ENCODE results near the gene ASCL1. TPM values are rescaled to one million over a fixed set of nuclear protein-coding genes. Genes with fewer than 3 reads are reported as not detected.
A peak's percentile ranks its signal among the peaks of the same experiment; 100 is the strongest.

The ASCL1 gene
- total and polyA plus RNA-seq, 9 of the 15 experiments (the other 6 are each of a cell fraction or from before 2014, with no cell fraction given) = 0.01 to 0.09 (median 0.04) TPM; not detected in 3

GRCh38 chr12:102973583-102973982, 16.1 kb downstream of the ASCL1 start:
- Histone ChIP-seq H3K9me3 (replicated peaks; ENCODE audit: control insufficient read depth, insufficient read depth, low read depth, low read length) (no peaks in the 10 kb centered on the region), H3K4me3 (no peak overlapping the region), H3K4me1 (replicated peaks in 1 of 2; ENCODE audit: control insufficient read depth in 2 of 2, insufficient read depth in 2 of 2, low read length in 2 of 2) (no peaks in the 10 kb centered on the region), H4K20me1 (replicated peaks; ENCODE audit: control insufficient read depth, insufficient read depth, low read length) (no peaks in the 10 kb centered on the region), H3K9ac (ENCODE audit: insufficient read depth in 1 of 2, low read depth in 2 of 2, low read length in 2 of 2) (no peak overlapping the region), H3K4me2 (ENCODE audit: insufficient read depth, low read length) (no peak overlapping the region), H3K27me3 (ENCODE audit: control insufficient read depth in 2 of 2, insufficient read depth in 2 of 2, low read length in 2 of 2) (no peaks in the 10 kb centered on the region), H3K27ac (ENCODE audit: extremely low read depth, low read depth, low read length) (no peak overlapping the region), H3K9me1 (ENCODE audit: control insufficient read depth, insufficient read depth, low read length) (no peaks in the 10 kb centered on the region), H3K79me2 (ENCODE audit: control insufficient read depth, insufficient read depth, low read length) (no peaks in the 10 kb centered on the region), H3K36me3 (ENCODE audit: control insufficient read depth, insufficient read depth, low read length) (no peaks in the 10 kb centered on the region), H2AFZ (ENCODE audit: low read depth, low read length) (no peak overlapping the region)
- FAIRE-seq = no peak
- BruUV-seq (replicated peaks) = no TSS peak
- POLR2A ChIA-PET = no interaction called here
- in situ Hi-C loops (cut with MboI) (no loop called here), intact Hi-C loops (cut with micrococcal nuclease) (no loop called here)
- TF ChIP-seq RCOR1 (IDR thresholded peaks at IDR 0.05; ENCODE audit: borderline replicate concordance in 1 of 2, low read depth in 2 of 2, low read length in 2 of 2) (no peak), BCOR (IDR thresholded peaks at IDR 0.05) (no peak), OTX1 (CRISPR knock-in tag; IDR thresholded peaks at IDR 0.05) (0 out of 2 replicates have a peak, but pooled peaks have one; percentile 33)
- no peak for ATAC-seq
- CTCF ChIA-PET (ENCODE audit: low intra/inter-chr PET ratio) = no interaction called here
- no peak for DNase-seq (ENCODE audit: extremely low read depth in 1 of 4, low spot score in 3 of 4)

DNA sequence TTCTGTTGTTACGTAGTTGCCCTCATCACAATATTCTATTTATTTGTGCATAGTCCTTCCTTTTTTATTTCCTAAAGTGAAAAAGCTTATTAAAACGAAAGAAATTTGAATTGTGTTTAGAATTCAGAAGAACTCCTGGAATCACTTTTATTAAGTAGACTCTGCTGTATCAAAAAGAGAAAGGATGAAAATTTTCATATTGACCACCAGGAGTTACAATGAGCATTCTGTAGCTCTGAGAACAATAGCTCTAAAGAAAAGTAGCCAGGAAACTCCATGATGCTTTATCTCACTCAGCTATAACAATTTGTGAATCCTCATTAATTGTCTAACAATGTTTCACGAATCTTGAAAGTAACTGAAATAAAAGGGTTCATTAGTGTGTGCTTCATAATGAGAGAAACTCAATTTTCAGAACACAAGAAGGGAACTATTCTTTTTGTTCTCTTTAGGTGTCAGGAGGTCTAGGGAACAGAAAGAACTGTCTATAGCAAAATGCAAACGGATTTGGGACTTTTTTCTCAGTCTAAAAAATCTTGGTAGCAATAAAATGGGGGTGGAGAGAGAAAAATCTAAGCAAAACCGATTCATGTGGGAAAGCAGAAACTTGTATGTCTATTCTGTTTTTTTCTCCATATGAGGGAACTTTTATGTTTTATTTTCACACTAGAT, 19.3 kb downstream of the ASCL1 start:
- no peaks in the 10 kb centered on the region for H3K27me3 ChIP-seq (ENCODE audit: control insufficient read depth in 2 of 2, insufficient read depth in 2 of 2, low read length in 2 of 2)
- no peak overlapping the region for H3K9ac ChIP-seq (ENCODE audit: insufficient read depth in 1 of 2, low read depth in 2 of 2, low read length in 2 of 2)
- ChIA-PET CTCF (ENCODE audit: low intra/inter-chr PET ratio) (no interaction called here), POLR2A (no interaction called here)
- intact Hi-C loops (cut with micrococcal nuclease) (no loop called here), in situ Hi-C loops (cut with MboI) (no loop called here)
- ATAC-seq (no peak), DNase-seq (ENCODE audit: extremely low read depth in 1 of 4, low spot score in 3 of 4) (no peak), FAIRE-seq (no peak)
- no peaks in the 10 kb centered on the region for H3K9me1 ChIP-seq (ENCODE audit: control insufficient read depth, insufficient read depth, low read length)
- H3K9me3 ChIP-seq (replicated peaks; ENCODE audit: control insufficient read depth, insufficient read depth, low read depth, low read length) = no peaks in the 10 kb centered on the region
- H3K4me3 ChIP-seq = no peak overlapping the region
- no peak overlapping the region for H3K27ac ChIP-seq (ENCODE audit: extremely low read depth, low read depth, low read length)
- no peaks in the 10 kb centered on the region for H3K4me1 ChIP-seq (replicated peaks in 1 of 2; ENCODE audit: control insufficient read depth in 2 of 2, insufficient read depth in 2 of 2, low read length in 2 of 2)
- no TSS peak for BruUV-seq (replicated peaks)
- no peak overlapping the region for H2AFZ ChIP-seq (ENCODE audit: low read depth, low read length)
- H3K4me2 ChIP-seq (ENCODE audit: insufficient read depth, low read length) = no peak overlapping the region
- no peaks in the 10 kb centered on the region for H3K36me3 ChIP-seq (ENCODE audit: control insufficient read depth, insufficient read depth, low read length)
- no peaks in the 10 kb centered on the region for H3K79me2 ChIP-seq (ENCODE audit: control insufficient read depth, insufficient read depth, low read length)
- H4K20me1 ChIP-seq (replicated peaks; ENCODE audit: control insufficient read depth, insufficient read depth, low read length) = no peaks in the 10 kb centered on the region
- 2% methylated on average over 5 of the region's 5 CpGs for WGBS (ENCODE audit: insufficient coverage, low coverage, missing lambda C conversion rate)
- TF ChIP-seq ZNF384 (IDR thresholded peaks at IDR 0.05; ENCODE audit: low read depth, low read length) (no peak), ZNF695 (CRISPR knock-in tag; IDR thresholded peaks at IDR 0.05) (no peak), SMARCB1 (IDR thresholded peaks at IDR 0.05; ENCODE audit: insufficient read length, low read depth) (no peak), TEAD4 (IDR thresholded peaks at IDR 0.05; ENCODE audit: low read length) (no peak), TEAD4 (CRISPR knock-in tag; IDR thresholded peaks at IDR 0.05; ENCODE audit: borderline replicate concordance) (no peak), SIN3A (IDR thresholded peaks at IDR 0.05; ENCODE audit: borderline replicate concordance in 2 of 2, control insufficient read depth in 1 of 2, low read depth in 2 of 2, low read length in 2 of 2) (no peak), CBFA2T2 (conservative IDR thresholded peaks at IDR 0.05) (no peak), SREBF1 (IDR thresholded peaks at IDR 0.05; ENCODE audit: borderline replicate concordance, low read depth, low read length) (no peak), EGR1 (conservative IDR thresholded peaks at IDR 0.05) (no peak), SRSF1 (IDR thresholded peaks at IDR 0.05; ENCODE audit: low read depth, low read length) (no peak), BRCA1 (IDR thresholded peaks at IDR 0.05) (no peak), BRCA1 (CRISPR knock-in tag; IDR thresholded peaks at IDR 0.05) (no peak), KAT8 (IDR thresholded peaks at IDR 0.05; ENCODE audit: low read depth) (no peak), ARHGAP35 (IDR thresholded peaks at IDR 0.05; ENCODE audit: partially characterized antibody) (no peak), TCFL5 (CRISPR knock-in tag; conservative IDR thresholded peaks at IDR 0.05) (no peak), ZNF507 (tag; conservative IDR thresholded peaks at IDR 0.05) (no peak)
- TF ChIP-seq, protein P1, sequence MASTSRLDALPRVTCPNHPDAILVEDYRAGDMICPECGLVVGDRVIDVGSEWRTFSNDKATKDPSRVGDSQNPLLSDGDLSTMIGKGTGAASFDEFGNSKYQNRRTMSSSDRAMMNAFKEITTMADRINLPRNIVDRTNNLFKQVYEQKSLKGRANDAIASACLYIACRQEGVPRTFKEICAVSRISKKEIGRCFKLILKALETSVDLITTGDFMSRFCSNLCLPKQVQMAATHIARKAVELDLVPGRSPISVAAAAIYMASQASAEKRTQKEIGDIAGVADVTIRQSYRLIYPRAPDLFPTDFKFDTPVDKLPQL (IDR thresholded peaks at IDR 0.05; ENCODE audit: extremely low read depth, insufficient read length) = no peak
